Neural crest cell (in vitro differentiated cells): Measurements from ENCODE around the gene LRRK1. TPM values are rescaled to one million over a fixed set of nuclear protein-coding genes. Genes with fewer than 3 reads are reported as not detected.

ENCODE experiments used
- DNase-seq: peaks from one replicate; pipeline ENCODE4 v3.0.0; 2021; ENCODE audit warnings: low read depth, mixed read lengths, low spot score
- H3K27ac Mint-ChIP-seq: one replicate; pipeline ENCODE4 v1.8.0; 2021; ENCODE audit warnings: mild to moderate bottlenecking, mixed read lengths; ENCODE audit not compliant: unreplicated experiment
- H3K27me3 Mint-ChIP-seq: 2 replicates; pipeline ENCODE4 v1.8.0; 2021; ENCODE audit warnings: low read depth, mild to moderate bottlenecking, mixed read lengths
- H3K36me3 Mint-ChIP-seq: 2 replicates; pipeline ENCODE4 v1.8.0; 2021; ENCODE audit warnings: low read depth, mild to moderate bottlenecking, mixed read lengths
- H3K4me1 Mint-ChIP-seq: 2 replicates; pipeline ENCODE4 v1.8.0; 2021; ENCODE audit warnings: mixed read lengths
- H3K4me3 Mint-ChIP-seq: one replicate; pipeline ENCODE4 v1.8.0; 2021; ENCODE audit warnings: mild to moderate bottlenecking, mixed read lengths
- H3K9me3 Mint-ChIP-seq: 2 replicates; pipeline ENCODE4 v1.8.0; 2021; ENCODE audit warnings: mixed read lengths
- total RNA-seq: library from RNA; stranded (reverse); gene quantifications from 2 replicates; pipeline ENCODE4 v1.2.1, GENCODE V29; 2021
- TF ChIP-seq, protein P1 (sequence below): fragments of 200-600 bp; sonication (generic); conservative IDR thresholded peaks from 2 replicates; pipeline ENCODE4 v1.5.0; 2021; ENCODE audit warnings: antibody characterized with exemption, mild to moderate bottlenecking

LRRK1 gene
- total RNA-seq, 1 donor from 2014 or later, result 1.7 TPM

DNA sequence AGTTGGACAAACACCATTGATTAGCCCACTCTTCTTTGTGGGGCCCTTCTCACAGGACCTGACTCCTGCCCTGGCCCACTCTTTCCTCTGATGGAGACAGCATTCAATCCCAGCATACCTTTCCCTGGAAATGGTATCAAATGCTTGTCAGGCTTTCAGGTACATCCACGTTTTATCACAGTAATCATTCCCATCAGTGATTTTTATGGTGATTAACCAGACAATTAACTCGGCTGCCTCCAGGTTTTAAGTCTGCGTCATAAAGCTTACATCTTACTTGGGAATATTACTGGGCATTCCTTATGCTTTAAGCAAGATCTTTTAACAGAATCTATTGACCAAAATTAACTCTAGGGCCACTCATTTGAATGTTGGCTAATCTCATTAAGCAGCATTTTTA is 33.4 kb downstream of the LRRK1 start:
- Mint-ChIP-seq H3K4me1 (peaks cover 8% of the 10 kb centered on the region), H3K27me3 (no peaks in the 10 kb centered on the region), H3K4me3 (no peak overlapping the region), H3K9me3 (peaks cover 4% of the 10 kb centered on the region), H3K27ac (no peak overlapping the region), H3K36me3 (no peaks in the 10 kb centered on the region)
- TF ChIP-seq, protein P1, sequence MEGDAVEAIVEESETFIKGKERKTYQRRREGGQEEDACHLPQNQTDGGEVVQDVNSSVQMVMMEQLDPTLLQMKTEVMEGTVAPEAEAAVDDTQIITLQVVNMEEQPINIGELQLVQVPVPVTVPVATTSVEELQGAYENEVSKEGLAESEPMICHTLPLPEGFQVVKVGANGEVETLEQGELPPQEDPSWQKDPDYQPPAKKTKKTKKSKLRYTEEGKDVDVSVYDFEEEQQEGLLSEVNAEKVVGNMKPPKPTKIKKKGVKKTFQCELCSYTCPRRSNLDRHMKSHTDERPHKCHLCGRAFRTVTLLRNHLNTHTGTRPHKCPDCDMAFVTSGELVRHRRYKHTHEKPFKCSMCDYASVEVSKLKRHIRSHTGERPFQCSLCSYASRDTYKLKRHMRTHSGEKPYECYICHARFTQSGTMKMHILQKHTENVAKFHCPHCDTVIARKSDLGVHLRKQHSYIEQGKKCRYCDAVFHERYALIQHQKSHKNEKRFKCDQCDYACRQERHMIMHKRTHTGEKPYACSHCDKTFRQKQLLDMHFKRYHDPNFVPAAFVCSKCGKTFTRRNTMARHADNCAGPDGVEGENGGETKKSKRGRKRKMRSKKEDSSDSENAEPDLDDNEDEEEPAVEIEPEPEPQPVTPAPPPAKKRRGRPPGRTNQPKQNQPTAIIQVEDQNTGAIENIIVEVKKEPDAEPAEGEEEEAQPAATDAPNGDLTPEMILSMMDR, result no peak
- no peak for DNase-seq

DNA sequence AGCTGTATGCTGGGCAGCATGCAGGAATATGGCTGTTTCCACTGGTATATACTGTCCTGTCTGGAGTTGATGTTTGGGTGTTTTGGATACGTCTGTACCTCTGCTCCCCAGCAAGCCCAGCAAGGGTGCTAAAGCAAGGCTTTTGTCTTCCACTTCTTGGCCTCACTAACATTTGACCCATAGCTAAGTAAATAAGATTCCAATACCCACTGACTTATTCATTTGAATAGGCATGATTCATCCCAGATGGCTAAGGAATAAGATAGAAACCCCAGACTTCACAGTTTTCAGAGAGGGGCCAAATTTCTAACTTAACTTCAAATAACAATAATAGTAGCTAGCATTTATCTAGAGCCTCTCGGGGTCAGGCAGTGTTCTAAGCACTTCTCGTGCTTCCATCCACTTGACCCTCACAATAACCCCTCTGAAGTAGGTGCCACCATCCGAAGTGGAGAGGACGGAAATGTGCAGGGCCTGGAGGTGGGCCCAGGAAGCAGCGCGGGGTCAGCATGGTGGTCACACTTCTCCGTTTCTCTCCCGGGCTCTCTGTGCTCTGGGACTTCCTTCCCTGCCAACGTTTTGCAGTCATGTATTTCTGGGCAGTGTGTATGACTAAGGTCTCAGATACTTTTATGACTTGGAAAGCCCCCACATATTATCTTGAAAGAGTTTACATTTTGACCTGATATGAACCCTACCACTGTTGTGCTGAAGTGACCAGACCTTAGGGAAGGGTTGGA is 39.3 kb downstream of the LRRK1 start:
- no peak overlapping the region for H3K4me3 Mint-ChIP-seq
- peaks cover 10% of the 10 kb centered on the region for H3K4me1 Mint-ChIP-seq
- no peaks in the 10 kb centered on the region for H3K36me3 Mint-ChIP-seq
- no peaks in the 10 kb centered on the region for H3K27me3 Mint-ChIP-seq
- no peak for DNase-seq
- no peak overlapping the region for H3K27ac Mint-ChIP-seq
- no peaks in the 10 kb centered on the region for H3K9me3 Mint-ChIP-seq
- TF ChIP-seq, protein P1, result no peak

DNA sequence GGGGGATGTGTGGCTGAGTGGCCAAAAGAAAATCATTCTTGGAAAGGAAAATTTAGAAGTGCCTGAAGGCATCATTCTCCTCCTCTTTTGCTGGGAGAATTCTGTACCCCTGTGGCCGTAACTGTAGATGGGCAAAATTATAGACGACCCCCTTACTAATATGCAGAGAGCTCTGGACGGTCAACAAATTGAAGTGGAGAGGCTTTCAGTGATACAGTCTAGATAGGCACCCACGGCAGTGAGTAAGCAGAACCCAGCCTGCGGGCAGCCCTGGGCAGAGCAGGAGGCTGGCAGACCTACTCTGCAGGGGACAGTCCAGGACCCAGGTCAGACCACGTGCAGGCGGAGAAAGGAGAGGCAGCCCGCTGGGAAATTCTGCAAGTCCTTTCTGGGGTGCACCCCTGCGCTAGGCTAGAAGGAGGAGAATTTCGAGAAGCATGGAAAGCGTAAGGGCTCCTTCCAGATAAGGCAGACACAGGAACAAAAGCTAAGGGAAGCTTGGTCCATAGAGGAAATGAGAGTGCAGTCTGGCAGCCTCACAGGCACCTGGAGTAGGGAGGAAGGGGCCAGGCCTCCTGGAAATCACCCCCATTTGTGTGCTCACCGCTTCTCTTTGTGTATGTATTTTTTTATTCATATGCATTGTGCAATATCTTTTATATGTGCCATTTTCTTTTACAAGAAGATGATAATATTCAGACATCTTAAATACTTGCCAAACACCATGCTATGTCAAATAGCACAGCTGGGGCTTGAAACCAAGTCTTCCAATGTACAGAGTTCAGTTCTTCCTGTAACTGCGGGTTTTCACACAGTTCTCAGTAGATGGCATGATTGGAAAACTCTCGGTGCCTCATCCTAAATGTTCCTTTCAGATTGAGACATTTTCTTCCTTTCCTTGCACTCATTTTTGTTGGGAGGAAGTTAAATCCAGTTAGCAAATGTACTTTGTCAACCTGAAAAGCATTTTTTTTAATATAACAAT is 40.2 kb downstream of the LRRK1 start:
- Mint-ChIP-seq H3K27me3 (no peaks in the 10 kb centered on the region), H3K4me3 (no peak overlapping the region), H3K27ac (no peak overlapping the region), H3K36me3 (no peaks in the 10 kb centered on the region), H3K9me3 (no peaks in the 10 kb centered on the region), H3K4me1 (peaks cover 10% of the 10 kb centered on the region)
- TF ChIP-seq, protein P1, result no peak
- DNase-seq, result no peak

DNA sequence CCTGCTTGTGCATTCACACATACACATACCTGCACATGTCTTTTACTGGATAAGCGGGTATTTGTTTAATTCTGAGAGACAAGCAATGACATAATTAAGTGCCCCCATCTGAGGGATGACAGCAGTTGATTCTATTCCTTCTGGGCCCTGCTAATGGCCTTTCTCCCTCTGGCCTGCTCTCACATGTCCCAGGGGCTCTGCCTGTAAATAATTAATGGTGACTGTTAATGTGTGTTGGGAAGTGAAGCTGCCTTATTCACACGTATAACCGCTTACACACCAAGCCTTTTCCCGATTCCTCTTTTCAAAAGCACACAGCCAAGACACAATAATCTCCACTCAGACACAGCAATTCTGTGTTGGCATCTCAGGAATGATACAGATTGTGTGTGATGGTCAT is 47.8 kb downstream of the LRRK1 start:
- DNase-seq, result no peak
- TF ChIP-seq, protein P1, result no peak
- Mint-ChIP-seq H3K27ac (no peak overlapping the region), H3K36me3 (peaks cover 4% of the 10 kb centered on the region), H3K9me3 (peaks cover 8% of the 10 kb centered on the region), H3K4me3 (no peak overlapping the region), H3K27me3 (peaks cover 43% of the 10 kb centered on the region), H3K4me1 (no peaks in the 10 kb centered on the region)

DNA sequence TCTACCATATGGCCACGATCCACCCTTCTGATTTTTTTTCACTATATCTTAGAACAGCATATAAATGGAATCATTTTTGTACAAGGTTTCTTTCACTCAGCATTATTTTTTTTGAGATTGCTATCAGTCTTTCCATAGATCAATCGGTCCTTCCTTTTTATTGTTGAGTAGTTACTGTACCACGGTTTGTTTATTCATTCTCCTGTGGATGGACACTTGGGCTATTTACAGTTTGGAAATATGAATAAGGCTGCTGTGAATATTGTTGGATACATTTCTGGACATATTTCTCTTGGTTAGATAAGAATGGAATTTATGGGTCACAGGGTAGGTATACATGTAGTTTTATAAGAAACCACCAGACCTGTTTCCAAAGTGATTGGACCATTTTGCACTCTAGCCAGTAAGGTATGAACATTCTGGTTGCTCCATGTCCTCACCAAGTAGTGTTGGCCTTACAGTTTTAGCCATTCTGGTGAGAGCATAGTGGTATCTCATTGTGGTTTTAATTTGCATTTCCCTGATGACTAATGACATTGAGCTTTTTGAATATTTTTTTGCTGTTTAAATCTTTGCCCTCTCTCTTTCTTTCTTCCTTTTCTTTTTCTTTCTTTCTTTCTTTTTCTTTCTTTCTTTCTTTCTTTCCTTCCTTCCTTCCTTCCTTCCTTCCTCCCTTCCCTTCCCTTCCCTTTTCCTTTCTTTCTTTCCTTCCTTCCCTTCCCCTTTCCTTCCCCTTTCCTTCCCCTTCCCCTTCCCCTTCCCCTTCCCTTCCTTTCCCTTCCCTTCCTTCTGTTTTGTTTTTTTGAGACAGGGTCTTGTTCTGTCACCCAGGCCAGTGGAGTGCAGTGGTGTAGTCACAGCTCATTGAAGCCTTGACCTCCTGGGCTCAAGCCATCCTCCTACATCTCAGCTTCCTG is 49.2 kb downstream of the LRRK1 start:
- Mint-ChIP-seq H3K27ac (no peak overlapping the region), H3K27me3 (peaks cover 55% of the 10 kb centered on the region), H3K36me3 (peaks cover 7% of the 10 kb centered on the region), H3K9me3 (peaks cover 8% of the 10 kb centered on the region), H3K4me3 (no peak overlapping the region), H3K4me1 (no peaks in the 10 kb centered on the region)
- DNase-seq, result no peak
- TF ChIP-seq, protein P1, result no peak
